ENCODE measurements around the gene SYNPO2. TPM values are rescaled to one million over a fixed set of nuclear protein-coding genes. Genes with fewer than 3 reads are reported as not detected.

The SYNPO2 gene
- total RNA-seq, 6 experiments from 2014 or later, result 2.7 to 11.2 (median 8.2) TPM

DNA sequence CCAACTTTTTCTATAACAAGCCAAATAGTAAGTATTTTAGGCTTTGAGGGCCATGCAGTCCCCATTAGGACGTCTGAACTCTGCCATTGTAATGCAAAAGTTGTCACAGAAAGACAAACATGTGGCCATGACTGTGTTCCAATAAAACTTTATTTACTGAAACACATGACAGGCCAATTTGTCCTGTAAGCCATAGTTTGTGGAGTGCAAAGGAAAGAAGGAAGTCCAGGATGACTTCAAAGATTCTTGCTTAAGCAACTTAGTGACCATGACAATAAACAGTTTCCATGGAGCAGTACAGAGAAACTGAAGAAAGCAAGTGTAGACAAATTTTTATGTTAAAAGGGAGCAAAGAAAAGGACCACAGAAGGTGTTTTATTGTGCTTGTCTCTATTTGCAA is 212.0 kb downstream of the SYNPO2 start:
- no peak overlapping the region for H3K4me3 ChIP-seq
- H3K27me3 ChIP-seq, result no peaks in the 10 kb centered on the region
- H3K36me3 ChIP-seq, result no peaks in the 10 kb centered on the region
- no peak for DNase-seq
- 0% methylated on average over 1 of the region's 1 CpG for WGBS (ENCODE audit: insufficient coverage, low coverage, low lambda C conversion rate, missing lambda C conversion rate)
- ATAC-seq, result no peak
- TF ChIP-seq, protein P1, sequence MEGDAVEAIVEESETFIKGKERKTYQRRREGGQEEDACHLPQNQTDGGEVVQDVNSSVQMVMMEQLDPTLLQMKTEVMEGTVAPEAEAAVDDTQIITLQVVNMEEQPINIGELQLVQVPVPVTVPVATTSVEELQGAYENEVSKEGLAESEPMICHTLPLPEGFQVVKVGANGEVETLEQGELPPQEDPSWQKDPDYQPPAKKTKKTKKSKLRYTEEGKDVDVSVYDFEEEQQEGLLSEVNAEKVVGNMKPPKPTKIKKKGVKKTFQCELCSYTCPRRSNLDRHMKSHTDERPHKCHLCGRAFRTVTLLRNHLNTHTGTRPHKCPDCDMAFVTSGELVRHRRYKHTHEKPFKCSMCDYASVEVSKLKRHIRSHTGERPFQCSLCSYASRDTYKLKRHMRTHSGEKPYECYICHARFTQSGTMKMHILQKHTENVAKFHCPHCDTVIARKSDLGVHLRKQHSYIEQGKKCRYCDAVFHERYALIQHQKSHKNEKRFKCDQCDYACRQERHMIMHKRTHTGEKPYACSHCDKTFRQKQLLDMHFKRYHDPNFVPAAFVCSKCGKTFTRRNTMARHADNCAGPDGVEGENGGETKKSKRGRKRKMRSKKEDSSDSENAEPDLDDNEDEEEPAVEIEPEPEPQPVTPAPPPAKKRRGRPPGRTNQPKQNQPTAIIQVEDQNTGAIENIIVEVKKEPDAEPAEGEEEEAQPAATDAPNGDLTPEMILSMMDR (IDR thresholded peaks at IDR 0.05), result no peak
- TF ChIP-seq POLR2A (IDR thresholded peaks at IDR 0.05), result no peak
- no peak overlapping the region for H3K27ac ChIP-seq
- no peaks in the 10 kb centered on the region for H3K9me3 ChIP-seq
- H3K4me1 ChIP-seq, result no peaks in the 10 kb centered on the region
- intact Hi-C loops (cut with DNase I), result no loop called here

DNA sequence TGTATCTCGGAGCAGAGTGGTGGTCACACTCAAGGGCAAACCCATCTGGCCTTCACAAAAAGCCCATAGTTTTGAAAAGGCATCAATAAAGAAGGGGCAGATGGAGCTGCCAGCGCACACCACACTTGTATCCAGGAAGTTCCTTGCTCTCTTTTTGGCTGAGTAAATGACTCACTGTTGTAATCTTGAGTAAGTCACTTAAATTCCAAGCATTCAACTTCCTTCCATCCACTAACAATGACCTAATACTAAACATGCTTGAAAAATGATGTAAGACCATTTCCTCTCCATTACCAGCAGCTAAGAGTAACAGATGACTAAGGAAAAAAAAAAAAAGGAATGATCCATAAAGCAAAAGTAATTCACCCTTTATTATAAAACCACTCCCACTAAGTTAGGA is 214.6 kb downstream of the SYNPO2 start:
- Histone ChIP-seq H3K27me3 (no peaks in the 10 kb centered on the region), H3K9me3 (no peaks in the 10 kb centered on the region), H3K4me3 (no peak overlapping the region), H3K27ac (no peak overlapping the region), H3K4me1 (no peaks in the 10 kb centered on the region), H3K36me3 (no peaks in the 10 kb centered on the region)
- DNase-seq (no peak), ATAC-seq (peak in 3 of 4 donors; percentile 61 to 88 (median 70))
- 52% methylated on average over 2 of the region's 2 CpGs for WGBS (ENCODE audit: insufficient coverage, low coverage, low lambda C conversion rate, missing lambda C conversion rate)
- TF ChIP-seq, protein P1 (IDR thresholded peaks at IDR 0.05), result no peak
- no peak for TF ChIP-seq POLR2A (IDR thresholded peaks at IDR 0.05)
- intact Hi-C loops (cut with DNase I), result no loop called here

DNA sequence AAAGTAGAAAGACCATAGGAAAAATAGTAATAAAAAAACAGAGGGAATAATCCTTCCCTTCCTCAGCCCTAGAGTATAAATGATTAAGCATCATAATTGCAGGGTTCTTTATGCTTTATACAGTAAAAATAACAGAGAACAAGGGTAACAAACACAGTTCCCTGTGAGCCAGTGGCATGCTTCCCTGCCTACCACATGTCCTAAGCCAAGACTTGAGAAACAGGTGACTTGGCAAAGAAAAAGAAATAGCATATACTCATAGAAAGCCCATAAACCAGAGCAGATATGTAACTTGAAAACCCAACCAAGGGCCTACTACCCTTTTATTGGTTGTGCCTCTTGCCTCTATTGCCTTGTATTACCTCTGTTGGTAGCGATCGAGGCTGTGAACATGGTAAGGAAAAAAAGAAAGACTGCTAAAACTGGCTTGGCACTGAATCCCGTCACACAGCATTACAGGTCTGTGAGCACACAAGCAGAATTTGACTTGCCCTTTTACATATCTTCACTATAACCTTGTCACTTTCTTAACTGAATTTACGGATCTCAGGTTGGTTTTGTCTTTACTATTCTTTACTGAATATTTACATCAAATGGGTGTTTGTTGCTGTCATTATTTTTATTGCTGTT is 216.1 kb downstream of the SYNPO2 start:
- TF ChIP-seq, protein P1 (IDR thresholded peaks at IDR 0.05), result no peak
- TF ChIP-seq POLR2A (IDR thresholded peaks at IDR 0.05), result no peak
- no peaks in the 10 kb centered on the region for H3K4me1 ChIP-seq
- no peak overlapping the region for H3K27ac ChIP-seq
- H3K36me3 ChIP-seq, result no peaks in the 10 kb centered on the region
- H3K27me3 ChIP-seq, result no peaks in the 10 kb centered on the region
- 73% methylated on average over 4 of the region's 4 CpGs for WGBS (ENCODE audit: insufficient coverage, low coverage, low lambda C conversion rate, missing lambda C conversion rate)
- intact Hi-C loops (cut with DNase I), result no loop called here
- DNase-seq (no peak), ATAC-seq (no peak)
- no peaks in the 10 kb centered on the region for H3K9me3 ChIP-seq
- no peak overlapping the region for H3K4me3 ChIP-seq

DNA sequence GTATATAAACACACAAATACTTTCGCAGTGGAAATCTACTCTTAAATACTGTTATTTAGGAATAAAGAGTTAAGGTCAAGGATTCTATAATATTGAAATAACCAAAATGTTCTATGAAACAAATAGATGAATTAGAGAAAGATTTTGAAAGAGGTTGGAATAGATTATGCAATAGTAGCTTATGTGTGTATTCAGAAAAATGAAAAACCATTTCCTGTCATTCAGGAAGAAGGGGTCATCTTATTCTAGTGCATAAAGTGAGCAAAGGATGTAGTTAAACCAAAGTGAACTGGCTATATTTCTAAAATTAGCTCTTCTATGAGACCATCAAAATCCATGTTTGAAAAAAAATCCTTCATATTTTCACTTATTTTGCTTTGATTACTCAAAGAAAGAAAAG is 217.0 kb downstream of the SYNPO2 start:
- Histone ChIP-seq H3K4me3 (no peak overlapping the region), H3K36me3 (no peaks in the 10 kb centered on the region), H3K9me3 (no peaks in the 10 kb centered on the region), H3K4me1 (no peaks in the 10 kb centered on the region), H3K27ac (no peak overlapping the region), H3K27me3 (no peaks in the 10 kb centered on the region)
- intact Hi-C loops (cut with DNase I), result no loop called here
- no peak for DNase-seq
- TF ChIP-seq, protein P1 (IDR thresholded peaks at IDR 0.05), result no peak
- no peak for TF ChIP-seq POLR2A (IDR thresholded peaks at IDR 0.05)
- ATAC-seq, result peak in 1 of 4 donors; percentile 30
- WGBS (ENCODE audit: insufficient coverage, low coverage, low lambda C conversion rate, missing lambda C conversion rate), result 72% methylated on average over 1 of the region's 1 CpG
